BLaER1 (cell line): Measurements from ENCODE around the gene DCLRE1C.
"Not testable (repeated sequence)": the region's sequence is repeated elsewhere in the genome, so short reads cannot be mapped to it uniquely, and the experiment has no call there.

ENCODE experiments used
- H3K27ac ChIP-seq: shearing (Covaris generic); formaldehyde crosslinking; 2 replicates; pipeline ENCODE4 v1.8.1; 2022
- H3K27me3 ChIP-seq: shearing (Covaris generic); formaldehyde crosslinking; 2 replicates; pipeline ENCODE4 v1.8.1; 2022
- H3K36me3 ChIP-seq: shearing (Covaris generic); formaldehyde crosslinking; 2 replicates; pipeline ENCODE4 v1.8.1; 2022
- H3K4me1 ChIP-seq: shearing (Covaris generic); formaldehyde crosslinking; 2 replicates; pipeline ENCODE4 v1.8.1; 2022
- H3K4me2 ChIP-seq: shearing (Covaris generic); formaldehyde crosslinking; 2 replicates; pipeline ENCODE4 v1.8.1; 2022
- H3K4me3 ChIP-seq: shearing (Covaris generic); formaldehyde crosslinking; 2 replicates; pipeline ENCODE4 v1.8.1; 2022
- H3K9ac ChIP-seq: shearing (Covaris generic); formaldehyde crosslinking; 2 replicates; pipeline ENCODE4 v1.8.1; 2022
- H3K9me3 ChIP-seq: shearing (Covaris generic); formaldehyde crosslinking; 2 replicates; pipeline ENCODE4 v1.8.1; 2022
- H4K20me1 ChIP-seq: shearing (Covaris generic); formaldehyde crosslinking; 2 replicates; pipeline ENCODE4 v1.8.1; 2022
- Cebpa-rat ChIP-seq: shearing (Covaris generic); IDR thresholded peaks from 2 replicates; pipeline ENCODE4 v1.8.1; 2022

Gene DCLRE1C

DNA sequence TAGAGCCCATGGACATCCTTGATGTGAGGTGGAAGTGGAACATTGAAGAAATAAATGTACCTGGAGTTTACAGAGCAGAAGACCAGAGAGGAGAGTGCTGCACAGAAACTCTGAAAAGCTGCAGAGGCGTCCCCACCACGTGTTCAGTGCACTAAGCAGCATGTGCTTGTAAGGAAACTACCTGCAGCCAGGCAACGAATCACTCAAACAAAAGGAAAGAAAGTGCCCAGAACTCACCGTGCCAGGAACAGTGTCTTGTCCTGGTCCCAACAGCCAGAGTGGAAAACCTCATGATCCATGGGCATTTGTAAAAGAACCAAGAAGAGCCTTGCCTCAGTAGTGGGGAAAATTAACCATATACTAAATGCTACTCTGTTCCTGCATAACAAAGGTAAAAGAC lies 42.9 kb downstream of the DCLRE1C start:
- Histone ChIP-seq H4K20me1 (peaks cover 24% of the 10 kb centered on the region; the same call in 1 of the 2 replicates), H3K9me3 (peaks cover 48% of the 10 kb centered on the region), H3K4me2 (no peak overlapping the region), H3K36me3 (peaks cover 97% of the 10 kb centered on the region), H3K4me3 (no peak overlapping the region), H3K27me3 (no peaks in the 10 kb centered on the region), H3K27ac (no peak overlapping the region), H3K4me1 (no peaks in the 10 kb centered on the region), H3K9ac (no peak overlapping the region)
- no peak for TF ChIP-seq Cebpa-rat

DNA sequence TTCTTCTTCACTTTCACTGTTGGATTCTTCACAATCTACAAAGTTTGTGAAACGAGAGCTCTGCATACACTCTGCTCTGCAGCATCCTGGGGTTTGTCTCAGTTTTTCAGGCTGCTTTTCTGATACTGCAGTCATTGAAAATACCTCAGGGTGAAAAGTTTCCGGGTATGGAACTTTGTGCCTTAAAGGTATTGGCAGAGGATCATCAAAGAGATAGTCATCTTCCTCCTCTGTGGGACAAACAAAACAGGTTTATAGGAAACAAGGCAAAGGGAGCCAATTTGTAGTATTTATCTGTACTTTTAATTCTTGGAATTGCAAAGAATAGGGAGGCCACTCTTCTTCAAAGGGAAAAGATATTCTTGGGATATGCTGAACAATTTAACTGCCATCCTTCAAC lies 44.8 kb downstream of the DCLRE1C start:
- TF ChIP-seq Cebpa-rat: no peak
- Histone ChIP-seq H4K20me1 (peaks cover 24% of the 10 kb centered on the region; the same call in 1 of the 2 replicates), H3K4me2 (no peak overlapping the region), H3K9ac (no peak overlapping the region), H3K4me1 (no peaks in the 10 kb centered on the region), H3K4me3 (no peak overlapping the region), H3K36me3 (peaks cover 95% of the 10 kb centered on the region), H3K9me3 (peaks cover 37% of the 10 kb centered on the region), H3K27me3 (no peaks in the 10 kb centered on the region), H3K27ac (no peak overlapping the region)

DNA sequence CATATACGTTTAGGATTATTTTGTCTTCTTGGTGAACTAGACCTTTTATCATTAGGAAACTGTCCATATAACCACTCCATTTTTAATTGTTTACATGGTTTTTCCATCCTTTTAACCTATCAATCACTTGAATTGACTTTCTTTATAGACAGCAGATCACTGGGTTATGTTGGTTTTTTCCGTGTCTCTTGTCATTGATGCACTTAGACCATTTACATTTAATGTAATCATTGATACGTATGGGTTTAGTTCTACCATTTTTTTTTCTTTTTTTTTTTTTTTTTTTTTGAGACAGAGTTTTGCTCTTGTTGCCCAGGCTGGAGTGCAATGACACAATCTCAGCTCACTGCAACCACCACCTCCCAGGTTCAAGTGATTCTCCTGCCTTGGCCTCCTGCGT lies 46.3 kb downstream of the DCLRE1C start:
- H3K36me3 ChIP-seq: peaks cover 94% of the 10 kb centered on the region
- not testable (repeated sequence) for H3K4me3 ChIP-seq, H3K9ac ChIP-seq, H3K27me3 ChIP-seq, H3K27ac ChIP-seq, H3K4me2 ChIP-seq, H3K4me1 ChIP-seq
- H3K9me3 ChIP-seq: peaks cover 27% of the 10 kb centered on the region
- peaks cover 24% of the 10 kb centered on the region for H4K20me1 ChIP-seq

DNA sequence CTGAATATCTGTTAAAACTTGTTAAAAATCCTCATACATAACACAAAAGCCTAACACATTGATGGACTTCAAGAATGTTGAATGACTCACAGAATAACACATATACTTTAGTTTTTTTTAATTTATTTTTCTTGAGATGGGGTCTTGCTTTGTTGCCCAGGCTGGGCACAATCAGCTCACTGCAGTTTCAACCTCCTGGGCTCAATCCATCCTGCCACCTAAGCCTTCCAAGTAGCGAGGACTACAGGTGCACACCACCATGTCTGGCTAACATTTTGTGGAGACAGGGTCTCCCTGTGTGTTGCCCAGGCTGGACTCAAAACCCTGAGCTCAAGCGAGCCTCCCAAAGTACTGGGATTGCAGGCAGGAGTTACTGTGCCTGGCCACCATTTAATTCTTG lies 47.1 kb downstream of the DCLRE1C start:
- Histone ChIP-seq H3K36me3 (peaks cover 93% of the 10 kb centered on the region), H4K20me1 (peaks cover 26% of the 10 kb centered on the region), H3K4me1 (no peaks in the 10 kb centered on the region), H3K4me2 (no peak overlapping the region), H3K4me3 (no peak overlapping the region), H3K27ac (no peak overlapping the region), H3K9me3 (peaks cover 24% of the 10 kb centered on the region), H3K27me3 (no peaks in the 10 kb centered on the region), H3K9ac (no peak overlapping the region)
- no peak for TF ChIP-seq Cebpa-rat

DNA sequence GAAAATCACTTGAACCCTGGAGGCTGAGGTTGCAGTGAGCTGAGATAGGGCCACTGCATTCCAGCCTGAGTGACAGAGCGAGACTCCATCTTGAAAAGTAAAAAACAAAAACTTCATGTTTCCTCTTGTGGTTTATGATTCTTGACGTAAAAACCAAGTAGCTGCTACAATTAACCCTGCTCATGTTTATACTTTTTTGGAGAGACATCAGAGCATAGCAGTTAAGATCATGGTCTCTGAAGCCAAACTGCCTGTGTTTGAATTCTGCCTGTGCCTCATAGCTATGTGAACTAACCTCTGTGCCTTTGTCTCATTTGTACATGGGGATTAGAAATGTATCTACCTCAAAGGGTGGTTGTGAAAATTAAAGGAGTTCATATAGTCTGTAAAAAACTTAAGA lies 48.0 kb downstream of the DCLRE1C start:
- Histone ChIP-seq H3K27ac (no peak overlapping the region), H3K4me3 (no peak overlapping the region), H3K9me3 (peaks cover 24% of the 10 kb centered on the region), H3K4me2 (no peak overlapping the region), H4K20me1 (peaks cover 25% of the 10 kb centered on the region), H3K9ac (no peak overlapping the region), H3K4me1 (no peaks in the 10 kb centered on the region), H3K27me3 (no peaks in the 10 kb centered on the region), H3K36me3 (peaks cover 93% of the 10 kb centered on the region)
- TF ChIP-seq Cebpa-rat: no peak

DNA sequence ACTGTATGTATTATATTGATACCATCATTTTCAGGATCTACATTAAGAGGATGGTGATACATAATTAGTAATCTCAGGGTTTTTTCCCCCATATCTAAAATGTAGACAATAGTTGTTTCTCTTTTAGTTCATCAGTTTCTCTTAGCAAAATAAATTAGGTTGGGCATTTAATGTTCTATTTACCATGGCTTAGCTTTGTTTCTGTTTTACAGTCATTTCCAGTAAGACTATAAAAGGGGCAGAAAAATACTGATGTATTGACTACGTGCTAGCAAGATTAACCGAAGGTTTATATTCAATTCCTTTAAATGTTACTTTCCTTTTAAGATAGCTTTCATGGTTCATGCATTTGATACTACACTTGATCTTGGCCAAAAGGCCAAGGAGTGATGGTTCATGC lies 49.0 kb downstream of the DCLRE1C start:
- Histone ChIP-seq H3K27ac (no peak overlapping the region), H3K9me3 (peaks cover 24% of the 10 kb centered on the region), H3K4me3 (no peak overlapping the region), H3K4me2 (no peak overlapping the region), H3K36me3 (peaks cover 85% of the 10 kb centered on the region), H3K27me3 (no peaks in the 10 kb centered on the region), H3K4me1 (no peaks in the 10 kb centered on the region), H4K20me1 (peaks cover 15% of the 10 kb centered on the region), H3K9ac (no peak overlapping the region)
- no peak for TF ChIP-seq Cebpa-rat

DNA sequence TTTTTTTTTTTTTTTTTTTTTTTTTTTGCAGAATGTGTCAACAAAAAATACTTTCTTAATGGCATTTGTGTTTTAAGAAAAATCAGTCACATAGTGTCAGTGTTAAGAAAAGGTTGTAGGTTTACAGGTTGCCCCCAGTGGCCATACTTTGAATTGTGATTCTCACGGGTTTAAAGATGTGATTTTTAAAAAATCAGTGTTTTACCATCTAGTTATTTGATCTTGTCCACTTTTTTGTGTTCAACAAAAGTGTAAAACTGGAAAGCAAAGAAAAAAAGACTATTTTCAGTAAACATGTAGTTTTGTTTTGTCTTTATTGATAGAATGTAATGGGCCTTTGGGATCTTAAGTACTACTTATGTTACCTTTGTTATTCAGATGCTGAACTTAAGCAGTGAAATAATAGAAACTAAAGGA lies 49.6 kb downstream of the DCLRE1C start:
- H3K36me3 ChIP-seq: peaks cover 85% of the 10 kb centered on the region
- H3K4me2 ChIP-seq: no peak overlapping the region
- no peaks in the 10 kb centered on the region for H3K4me1 ChIP-seq

DNA sequence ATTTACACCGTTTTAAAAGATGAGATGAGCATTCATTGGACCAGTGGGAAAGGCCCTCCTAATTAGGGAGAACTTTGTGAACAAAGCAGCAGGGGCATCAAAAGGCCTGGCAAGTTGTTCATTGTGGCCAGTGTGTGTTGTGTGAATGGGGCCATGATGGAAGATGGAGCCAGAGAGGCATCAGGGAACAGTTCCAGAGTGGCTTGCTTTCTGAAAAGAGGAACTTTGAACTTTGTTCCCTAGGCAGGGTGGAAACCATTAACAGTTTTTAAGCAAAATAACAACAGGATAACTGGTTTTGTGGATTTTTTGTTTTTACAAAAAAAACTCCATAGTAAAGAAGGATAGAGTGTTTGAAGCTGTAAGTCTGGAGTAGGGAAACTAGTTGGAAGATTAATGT lies 62.7 kb downstream of the DCLRE1C start:
- Histone ChIP-seq H3K9me3 (peaks cover 5% of the 10 kb centered on the region; the same call in 1 of the 2 replicates), H3K36me3 (peaks cover 44% of the 10 kb centered on the region), H4K20me1 (peaks cover 80% of the 10 kb centered on the region), H3K9ac (no peak overlapping the region), H3K4me3 (no peak overlapping the region), H3K4me2 (no peak overlapping the region), H3K4me1 (no peaks in the 10 kb centered on the region), H3K27ac (no peak overlapping the region), H3K27me3 (no peaks in the 10 kb centered on the region)
- no peak for TF ChIP-seq Cebpa-rat

More for the DNA sequence above, 49.6 kb downstream of the DCLRE1C start:
- Histone ChIP-seq H3K4me3 (no peak overlapping the region), H3K27me3 (no peaks in the 10 kb centered on the region), H3K27ac (no peak overlapping the region), H3K9me3 (peaks cover 24% of the 10 kb centered on the region), H4K20me1 (peaks cover 15% of the 10 kb centered on the region; the same call in 1 of the 2 replicates), H3K9ac (no peak overlapping the region)
- no peak for TF ChIP-seq Cebpa-rat

DNA sequence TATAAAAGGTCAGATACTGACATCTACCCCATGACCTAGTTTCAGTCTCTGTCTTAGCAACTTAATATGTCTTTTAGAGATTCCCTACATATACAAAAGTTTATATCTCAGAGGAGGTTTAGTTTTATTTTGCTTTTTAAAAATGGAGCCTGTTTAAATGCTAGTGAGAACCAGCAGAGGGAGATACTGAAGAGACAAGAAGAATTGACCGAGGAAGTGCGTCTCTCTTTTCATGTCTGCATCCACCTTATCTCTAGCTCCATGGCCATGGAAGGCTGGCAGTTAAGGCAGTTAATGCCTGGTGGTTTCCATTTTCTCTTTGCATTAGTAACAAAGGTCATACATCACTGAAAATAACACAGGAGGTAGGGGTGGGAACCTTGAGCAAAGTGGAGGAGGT lies 64.6 kb downstream of the DCLRE1C start:
- 0 out of 2 replicates have a peak overlapping the region, but pooled peaks have one; percentile 25 for H3K4me2 ChIP-seq

DNA sequence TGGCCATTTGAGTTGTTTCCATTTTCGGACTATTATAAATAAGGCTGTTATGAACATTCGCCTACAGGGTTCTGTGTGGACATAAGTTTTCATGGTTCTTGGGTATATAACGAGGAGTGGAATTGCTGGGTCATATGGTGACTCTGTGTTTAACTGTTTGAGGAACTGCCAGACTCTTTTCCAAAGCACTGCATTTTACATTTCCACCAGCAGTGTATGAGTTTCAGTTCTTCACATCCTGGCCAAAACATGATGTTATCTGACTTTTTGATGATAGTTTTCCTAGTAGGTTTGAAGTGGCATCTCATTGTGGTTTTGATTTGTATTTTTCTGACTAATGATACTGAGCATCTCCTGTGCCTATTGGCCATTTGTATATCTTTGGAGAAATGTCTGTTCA lies 69.8 kb downstream of the DCLRE1C start:
- H3K36me3 ChIP-seq: peaks cover 72% of the 10 kb centered on the region

More for the DNA sequence above, 64.6 kb downstream of the DCLRE1C start:
- Histone ChIP-seq H3K36me3 (peaks cover 54% of the 10 kb centered on the region), H3K9ac (no peak overlapping the region), H3K9me3 (peaks cover 5% of the 10 kb centered on the region; the same call in 1 of the 2 replicates), H3K27me3 (no peaks in the 10 kb centered on the region), H4K20me1 (peaks cover 84% of the 10 kb centered on the region), H3K4me1 (no peaks in the 10 kb centered on the region), H3K27ac (no peak overlapping the region), H3K4me3 (no peak overlapping the region)
- no peak for TF ChIP-seq Cebpa-rat

DNA sequence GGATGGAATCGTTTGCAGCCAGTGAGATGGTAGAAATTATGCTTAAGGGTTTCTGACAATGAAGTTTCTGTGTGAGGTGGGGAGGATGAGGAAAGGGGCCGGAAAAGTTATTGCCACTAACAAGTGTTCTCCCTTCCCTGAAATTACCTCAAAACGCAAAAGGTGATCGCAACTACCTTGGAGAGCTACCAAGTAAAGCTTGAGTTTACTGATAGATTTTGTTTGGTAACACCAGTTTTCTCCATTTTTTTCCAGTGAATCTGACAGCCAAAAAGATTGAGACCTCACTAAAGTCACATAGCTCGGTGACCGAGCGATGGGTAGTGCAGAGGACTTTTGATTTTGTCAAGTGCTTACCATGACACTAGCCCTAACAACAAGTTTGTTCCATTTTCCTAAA lies 73.7 kb downstream of the DCLRE1C start:
- Histone ChIP-seq H3K4me1 (peaks cover 41% of the 10 kb centered on the region), H3K36me3 (peaks cover 35% of the 10 kb centered on the region), H3K27ac (peak overlapping the region; percentile 86; the same call in 1 of the 2 replicates)

More for the DNA sequence above, 69.8 kb downstream of the DCLRE1C start:
- Histone ChIP-seq H3K4me3 (no peak overlapping the region), H3K4me2 (no peak overlapping the region), H3K27ac (no peak overlapping the region), H3K9me3 (peaks cover 5% of the 10 kb centered on the region; the same call in 1 of the 2 replicates), H4K20me1 (peaks cover 63% of the 10 kb centered on the region), H3K27me3 (no peaks in the 10 kb centered on the region), H3K4me1 (peaks cover 17% of the 10 kb centered on the region), H3K9ac (no peak overlapping the region)
- TF ChIP-seq Cebpa-rat: no peak

More for the DNA sequence above, 73.7 kb downstream of the DCLRE1C start:
- H3K9me3 ChIP-seq: no peaks in the 10 kb centered on the region
- H4K20me1 ChIP-seq: peaks cover 35% of the 10 kb centered on the region
- peak overlapping the region; percentile 89 for H3K9ac ChIP-seq
- peak overlapping the region; percentile 86 for H3K4me3 ChIP-seq
- peak overlapping the region; percentile 88 for H3K4me2 ChIP-seq
- no peak for TF ChIP-seq Cebpa-rat
- H3K27me3 ChIP-seq: no peaks in the 10 kb centered on the region
